K562 (cell line): Measurements from ENCODE around the gene CNGB1. TPM values are rescaled to one million over a fixed set of nuclear protein-coding genes. Genes with fewer than 3 reads are reported as not detected.

ENCODE experiments used
- ARHGAP35 ChIP-seq: fragments of 450-650 bp; IDR thresholded peaks from 2 replicates; pipeline ENCODE4 v1.6.1; 2018; ENCODE audit not compliant: partially characterized antibody
- ARID2 ChIP-seq: fragments of 450-650 bp; IDR thresholded peaks from 2 replicates; pipeline ENCODE4 v1.6.1; 2017; ENCODE audit warnings: antibody characterized with exemption, mild to moderate bottlenecking
- CBX5 ChIP-seq: IDR thresholded peaks from 2 replicates; pipeline ENCODE4 v1.6.1; 2014; ENCODE audit warnings: low read depth, borderline replicate concordance
- ELF2 ChIP-seq: fragments of 250-450 bp; sonication (Bioruptor Pico); IDR thresholded peaks from 2 replicates; pipeline ENCODE4 v1.5.0; 2021; ENCODE audit warnings: mild to moderate bottlenecking
- HNRNPUL1 ChIP-seq: fragments of 200-400 bp; formaldehyde crosslinking; IDR thresholded peaks from 2 replicates; pipeline ENCODE4 v1.6.1; 2017; ENCODE audit warnings: low read length
- NCOA4 ChIP-seq: fragments of 450-650 bp; IDR thresholded peaks from 2 replicates; pipeline ENCODE4 v1.6.1; 2018; ENCODE audit warnings: mild to moderate bottlenecking; ENCODE audit not compliant: partially characterized antibody
- NFATC3 ChIP-seq: fragments of 450-650 bp; IDR thresholded peaks from 2 replicates; pipeline ENCODE4 v1.6.1; 2017; ENCODE audit warnings: mild to moderate bottlenecking
- NFIC ChIP-seq: fragments of 450-650 bp; IDR thresholded peaks from 2 replicates; pipeline ENCODE4 v1.6.1; 2017; ENCODE audit warnings: mild to moderate bottlenecking, inconsistent platforms
- POLR2A ChIP-seq: fragments of 450-650 bp; conservative IDR thresholded peaks from 2 replicates; pipeline ENCODE4 v1.6.1; 2016
- POLR2B ChIP-seq: fragments of 450-650 bp; IDR thresholded peaks from 2 replicates; pipeline ENCODE4 v1.6.1; 2018; ENCODE audit warnings: low read depth; ENCODE audit not compliant: partially characterized antibody
- POLR3G ChIP-seq: IDR thresholded peaks from 2 replicates; pipeline ENCODE4 v1.6.1; 2011; ENCODE audit not compliant: insufficient read length, insufficient replicate concordance; ENCODE audit errors: extremely low read depth
- PRDM10 ChIP-seq: fragments of 450-650 bp; IDR thresholded peaks from 2 replicates; pipeline ENCODE4 v1.6.1; 2018; ENCODE audit not compliant: partially characterized antibody
- RNF219 ChIP-seq: fragments of 250-450 bp; sonication (Bioruptor Pico); IDR thresholded peaks from 2 replicates; pipeline ENCODE4 v1.5.0; 2022; ENCODE audit warnings: mild to moderate bottlenecking
- TEAD4 ChIP-seq, 2 experiments: sonication (generic) in 1 of 2; formaldehyde crosslinking in 1 of 2; IDR thresholded peaks; 2 replicates each; pipeline versions ENCODE4 v1.6.1 to v1.8.0; 2012 to 2022; ENCODE audit warnings: borderline replicate concordance in 1 of 2, inconsistent platforms in 1 of 2, low read length in 1 of 2, mild to moderate bottlenecking in 1 of 2, missing genetic modification reagents in 1 of 2
- ZNF282 ChIP-seq: sonication (generic); formaldehyde crosslinking; IDR thresholded peaks from 2 replicates; pipeline ENCODE4 v1.8.1; 2023; ENCODE audit warnings: missing genetic modification reagents
- ZNF431 ChIP-seq: sonication (generic); formaldehyde crosslinking; IDR thresholded peaks from 2 replicates; pipeline ENCODE4 v1.8.0; 2022; ENCODE audit warnings: mild to moderate bottlenecking, missing genetic modification reagents
- ZNF589 ChIP-seq: fragments of 200-800 bp; sonication (Bioruptor generic); IDR thresholded peaks from 2 replicates; pipeline ENCODE4 v1.6.1; 2016; ENCODE audit warnings: low read depth, missing genetic modification characterization, missing compliant biosample characterization
- ZNF696 ChIP-seq: fragments of 250-450 bp; sonication (Bioruptor Pico); conservative IDR thresholded peaks from 2 replicates; pipeline ENCODE4 v1.4.0; 2020; ENCODE audit warnings: mild to moderate bottlenecking, moderate library complexity
- polyA plus RNA-seq, 8 experiments: library from polyadenylated mRNA; depleted of rRNA in 4 of 8; stranded (reverse) in 5 of 8; unstranded in 3 of 8; fragments of >200 nt; fragmentation: Nextera tagmentation in 2 of 8; fragmentation: Illumina TruSeq in 1 of 8; extraction: Ambion mirVana in 2 of 8; extraction: Trizol in 1 of 8; gene quantifications; 2 replicates each; pipeline versions ENCODE4 v1.2.1 to v1.2.3, GENCODE V29; 2011 to 2014; ENCODE audit warnings: inconsistent platforms in 1 of 8, missing spikeins in 1 of 8
- total RNA-seq, 7 experiments: library from RNA; depleted of rRNA in 6 of 7; stranded (reverse); fragments of >200 nt in 6 of 7; fragmentation: Illumina TruSeq in 2 of 7; extraction: Trizol in 2 of 7; gene quantifications; 2 replicates each; pipeline versions ENCODE4 v1.2.1 to v1.2.3, GENCODE V29; 2011 to 2021; ENCODE audit warnings: low replicate concordance in 1 of 7
- TF ChIP-seq, protein P1 (sequence below), 2 experiments: IDR thresholded peaks; 2 replicates each; pipeline ENCODE4 v1.6.1; 2011; ENCODE audit warnings: borderline replicate concordance in 1 of 2, control low read depth in 1 of 2, low read depth in 1 of 2, low read length in 1 of 2, mild to moderate bottlenecking in 1 of 2, mixed read lengths in 1 of 2, moderate library complexity in 1 of 2; ENCODE audit not compliant: insufficient read depth in 1 of 2, insufficient read length in 1 of 2, poor library complexity in 1 of 2, severe bottlenecking in 1 of 2; ENCODE audit errors: extremely low read depth in 1 of 2
- TF ChIP-seq, protein P2 (sequence below): fragments of 450-650 bp; formaldehyde crosslinking; IDR thresholded peaks from 2 replicates; pipeline ENCODE4 v1.4.0; 2020; ENCODE audit warnings: mild to moderate bottlenecking, moderate library complexity

The CNGB1 gene
- total and polyA plus RNA-seq, 9 of the 15 experiments (the other 6 are each of a cell fraction or from before 2014, with no cell fraction given): not detected

DNA sequence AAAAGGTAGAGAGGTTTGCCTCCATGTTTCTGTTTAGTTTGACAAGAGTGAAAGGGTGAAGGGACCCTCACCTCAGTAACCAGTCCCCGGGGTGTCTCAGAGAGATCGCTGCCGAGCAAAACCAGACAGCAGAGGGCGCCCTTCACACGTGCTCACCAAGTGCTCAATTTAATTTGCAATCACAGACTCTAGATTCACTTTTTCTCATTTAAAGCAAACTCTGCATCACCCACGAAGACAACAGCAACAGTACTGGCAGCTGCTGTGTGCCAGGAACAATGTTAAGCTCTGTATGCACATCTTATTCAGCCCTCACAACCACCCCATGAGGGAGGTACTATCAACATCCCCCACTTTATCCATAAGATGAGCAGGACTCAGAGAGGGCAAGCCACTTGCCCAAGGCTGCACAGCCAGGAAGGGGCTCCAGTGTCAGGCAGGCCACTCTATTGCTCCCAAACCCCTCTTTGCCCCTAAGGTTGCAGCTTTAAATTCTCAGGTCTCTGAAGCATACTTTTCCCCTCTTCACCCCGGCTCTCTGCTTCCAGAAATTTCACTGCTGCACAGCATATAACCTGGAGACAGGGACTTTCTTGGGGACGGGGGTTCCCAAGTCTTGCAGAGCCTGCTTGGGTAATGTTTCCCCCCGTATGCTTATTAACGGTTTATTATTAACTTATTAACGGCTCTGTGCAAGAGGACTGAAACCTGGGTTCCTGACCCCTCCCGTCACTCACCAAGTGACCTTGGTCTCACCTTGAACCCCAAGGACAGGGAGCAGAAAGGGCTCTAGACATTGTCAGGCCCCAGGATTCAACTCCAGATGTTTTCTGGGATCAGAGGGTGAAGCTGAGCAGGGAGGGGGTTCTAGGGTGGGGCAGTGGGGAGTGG lies 70.9 kb downstream of the CNGB1 start (continued):
- TF ChIP-seq, protein P1, sequence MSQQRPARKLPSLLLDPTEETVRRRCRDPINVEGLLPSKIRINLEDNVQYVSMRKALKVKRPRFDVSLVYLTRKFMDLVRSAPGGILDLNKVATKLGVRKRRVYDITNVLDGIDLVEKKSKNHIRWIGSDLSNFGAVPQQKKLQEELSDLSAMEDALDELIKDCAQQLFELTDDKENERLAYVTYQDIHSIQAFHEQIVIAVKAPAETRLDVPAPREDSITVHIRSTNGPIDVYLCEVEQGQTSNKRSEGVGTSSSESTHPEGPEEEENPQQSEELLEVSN (IDR thresholded peaks at IDR 0.05; ENCODE audit: borderline replicate concordance in 1 of 2, extremely low read depth in 1 of 2, insufficient read depth in 1 of 2, insufficient read length in 1 of 2, low read depth in 1 of 2, low read length in 1 of 2, poor library complexity in 1 of 2, severe bottlenecking in 1 of 2): peak in 1 of 2 experiments; percentile 7
- no peak for TF ChIP-seq POLR2A
- TF ChIP-seq CBX5: no peak
- TF ChIP-seq RNF219 (CRISPR knock-in tag): no peak
- TF ChIP-seq NCOA4: no peak
- no peak for TF ChIP-seq ZNF696 (CRISPR knock-in tag)
- no peak for TF ChIP-seq NFIC
- no peak for TF ChIP-seq TEAD4 (IDR thresholded peaks at IDR 0.05; ENCODE audit: low read length)
- TF ChIP-seq TEAD4 (CRISPR knock-in tag; IDR thresholded peaks at IDR 0.05; ENCODE audit: borderline replicate concordance): no peak
- TF ChIP-seq ZNF431 (CRISPR knock-in tag): no peak
- TF ChIP-seq ELF2 (CRISPR knock-in tag): no peak
- TF ChIP-seq, protein P2, sequence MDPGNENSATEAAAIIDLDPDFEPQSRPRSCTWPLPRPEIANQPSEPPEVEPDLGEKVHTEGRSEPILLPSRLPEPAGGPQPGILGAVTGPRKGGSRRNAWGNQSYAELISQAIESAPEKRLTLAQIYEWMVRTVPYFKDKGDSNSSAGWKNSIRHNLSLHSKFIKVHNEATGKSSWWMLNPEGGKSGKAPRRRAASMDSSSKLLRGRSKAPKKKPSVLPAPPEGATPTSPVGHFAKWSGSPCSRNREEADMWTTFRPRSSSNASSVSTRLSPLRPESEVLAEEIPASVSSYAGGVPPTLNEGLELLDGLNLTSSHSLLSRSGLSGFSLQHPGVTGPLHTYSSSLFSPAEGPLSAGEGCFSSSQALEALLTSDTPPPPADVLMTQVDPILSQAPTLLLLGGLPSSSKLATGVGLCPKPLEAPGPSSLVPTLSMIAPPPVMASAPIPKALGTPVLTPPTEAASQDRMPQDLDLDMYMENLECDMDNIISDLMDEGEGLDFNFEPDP (CRISPR knock-in tag): no peak
- TF ChIP-seq HNRNPUL1: no peak
- TF ChIP-seq POLR3G: no peak
- no peak for TF ChIP-seq NFATC3
- no peak for TF ChIP-seq PRDM10
- TF ChIP-seq ZNF589 (CRISPR knock-in tag): no peak
- TF ChIP-seq ARHGAP35: no peak
- TF ChIP-seq POLR2B: no peak
- no peak for TF ChIP-seq ZNF282
- peak; percentile 76; the same call in 1 of the 2 replicates for TF ChIP-seq ARID2
